GM12878 (cell line): ENCODE data around the gene CHD9. TPM values are rescaled to one million over a fixed set of nuclear protein-coding genes. Genes with fewer than 3 reads are reported as not detected.

Experiments
- ATAC-seq: fragments of 200-7000 bp; cut with Tn5 transposase; 3 replicates; pipeline ENCODE4 v1.9.1; 2020; ENCODE audit warnings: mild to moderate bottlenecking, moderate library complexity
- BruUV-seq: library from RNA; stranded (reverse); fragments of 400-500 nt; replicated peaks from 2 replicates; lab custom pipeline; 2021; lab: Mats Ljungman, UMichigan
- CTCF ChIA-PET: fragments of 300-600 bp; sonication (Branson Sonifier 250); formaldehyde crosslinking; extraction: SDS; loops from one replicate; lab custom pipeline; 2021; ENCODE audit warnings: inconsistent platforms; lab: Yijun Ruan, JAX
- POLR2A ChIA-PET: fragments of 350-600 bp; formaldehyde crosslinking; extraction: SDS; loops from one replicate; lab custom pipeline; 2021; ENCODE audit warnings: inconsistent platforms; lab: Charles Lee
- RAD21 ChIA-PET: fragments of 300-600 bp; sonication (Branson Sonifier 250); formaldehyde crosslinking; loops from one replicate; lab custom pipeline; 2023; ENCODE audit warnings: antibody characterized with exemption; ENCODE audit not compliant: unreplicated experiment; lab: Charles Lee
- SMC1A ChIA-PET: fragments of 300-600 bp; sonication (Branson Sonifier 250); formaldehyde crosslinking; loops from one replicate; lab custom pipeline; 2023; ENCODE audit not compliant: unreplicated experiment, uncharacterized antibody; lab: Charles Lee
- DNase-seq: peaks from one replicate; pipeline ENCODE4 v3.0.0-alpha.2; 2011; ENCODE audit warnings: low read depth, low spot score
- FAIRE-seq: peaks from 3 replicates; lab custom pipeline; 2011; peaks lifted over from hg19 to GRCh38; lab: Jason Lieb, UNC
- H2AFZ ChIP-seq: 2 replicates; pipeline ENCODE4 v1.6.0; 2011; ENCODE audit warnings: low read depth, low read length, control low read depth; ENCODE audit not compliant: control insufficient read depth
- H3K27ac ChIP-seq: 2 replicates; pipeline ENCODE4 v1.5.1; 2011; ENCODE audit warnings: control low read depth; ENCODE audit not compliant: control insufficient read depth, insufficient read depth
- H3K27me3 ChIP-seq, 2 experiments: replicated peaks in 1 of 2; 2 replicates each; pipeline versions ENCODE4 v1.6.0 to v1.6.1; 2011; ENCODE audit warnings: low read length in 1 of 2; ENCODE audit not compliant: control insufficient read depth in 2 of 2, insufficient read depth in 2 of 2
- H3K36me3 ChIP-seq, 2 experiments: 2 replicates each; pipeline ENCODE4 v1.5.1; 2011; ENCODE audit warnings: low read length in 1 of 2; ENCODE audit not compliant: control insufficient read depth in 2 of 2, insufficient read depth in 2 of 2
- H3K4me1 ChIP-seq: 2 replicates; pipeline ENCODE4 v1.6.1; 2011; ENCODE audit warnings: mild to moderate bottlenecking, low read length, moderate library complexity, mixed read lengths; ENCODE audit not compliant: control insufficient read depth, insufficient read depth
- H3K4me2 ChIP-seq: 2 replicates; pipeline ENCODE4 v1.6.0; 2011; ENCODE audit warnings: control low read depth; ENCODE audit not compliant: control insufficient read depth, insufficient read depth
- H3K4me3 ChIP-seq: fragments of 200-600 bp; sonication (generic); 2 replicates; pipeline ENCODE4 v1.5.1; 2016
- H3K79me2 ChIP-seq: 2 replicates; pipeline ENCODE4 v1.6.0; 2011; ENCODE audit warnings: low read length; ENCODE audit not compliant: control insufficient read depth, insufficient read depth
- H3K9ac ChIP-seq: 2 replicates; pipeline ENCODE4 v1.8.0; 2011; ENCODE audit warnings: low read length, control low read depth, mixed read lengths; ENCODE audit not compliant: control insufficient read depth, insufficient read depth
- H3K9me3 ChIP-seq: replicated peaks from 3 replicates; pipeline ENCODE4 v1.5.1; 2011; ENCODE audit warnings: mild to moderate bottlenecking, low read length; ENCODE audit not compliant: control insufficient read depth, insufficient read depth
- H4K20me1 ChIP-seq: 2 replicates; pipeline ENCODE4 v1.6.0; 2011; ENCODE audit not compliant: control insufficient read depth, insufficient read depth
- DPF2 ChIP-seq: fragments of 450-650 bp; IDR thresholded peaks from 2 replicates; pipeline ENCODE4 v1.6.1; 2017; ENCODE audit warnings: mild to moderate bottlenecking
- ESRRA ChIP-seq: IDR thresholded peaks from 2 replicates; pipeline ENCODE4 v1.6.1; 2012; ENCODE audit warnings: mild to moderate bottlenecking, low read length, improper control_type of control experiment
- EZH2 ChIP-seq: IDR thresholded peaks from 2 replicates; pipeline ENCODE4 v1.6.1; 2012; ENCODE audit warnings: low read depth, mild to moderate bottlenecking, control low read depth, inconsistent platforms, low read length, borderline replicate concordance; ENCODE audit not compliant: control insufficient read depth
- WGBS: methylation state at CpG from one replicate; pipeline ENCODE4 v1.1.6; 2016; ENCODE audit warnings: low lambda C conversion rate; ENCODE audit not compliant: insufficient replicate concordance, insufficient coverage; ENCODE audit errors: missing lambda C conversion rate; 5-methylcytosine and 5-hydroxymethylcytosine counted together
- in situ Hi-C: fragments of 300-500 bp; cut with MboI; formaldehyde crosslinking; loops from 9 replicates; pipeline ENCODE4 v1.14.3; 2018; ENCODE audit warnings: mixed read lengths
- intact Hi-C: fragments of 100-400 bp; cut with micrococcal nuclease; formaldehyde crosslinking; loops from one replicate; pipeline ENCODE4 v1.14.2; 2022; ENCODE audit not compliant: unreplicated experiment
- polyA plus RNA-seq, 11 experiments: library from polyadenylated mRNA; depleted of rRNA in 4 of 11; unstranded in 6 of 11; stranded (reverse) in 5 of 11; fragments of >200 nt; fragmentation: Nextera tagmentation in 4 of 11; fragmentation: Illumina TruSeq in 1 of 11; extraction: Ambion mirVana in 4 of 11; extraction: Trizol in 1 of 11; gene quantifications; 1 replicate in 1 of 11; 2 replicates in 10 of 11; pipeline versions ENCODE4 v1.2.1 to v1.2.3, GENCODE V29; 2011 to 2016; ENCODE audit warnings: inconsistent platforms in 2 of 11, missing spikeins in 2 of 11, low read depth in 1 of 11
- total RNA-seq, 4 experiments: library from RNA; depleted of rRNA in 3 of 4; stranded (reverse); fragments of >200 nt in 3 of 4; fragmentation: Illumina TruSeq in 1 of 4; extraction: Trizol in 1 of 4; gene quantifications; 2 replicates each; pipeline versions ENCODE4 v1.2.1 to v1.2.3, GENCODE V29; 2013 to 2021
- TF ChIP-seq, protein P1 (sequence below): fragments of 150-350 bp; IDR thresholded peaks from 2 replicates; pipeline ENCODE4 v1.6.1; 2014; ENCODE audit warnings: mild to moderate bottlenecking, low read depth, low read length
- TF ChIP-seq, protein P2 (sequence below): fragments of 450-650 bp; IDR thresholded peaks from 2 replicates; pipeline ENCODE4 v1.6.1; 2017; ENCODE audit warnings: low read depth, mild to moderate bottlenecking, moderate library complexity

Gene CHD9
- total and polyA plus RNA-seq, 10 of the 15 experiments (the other 5 are each of a cell fraction or from before 2014, with no cell fraction given): 29.2 to 95.7 (median 54.3) TPM

DNA sequence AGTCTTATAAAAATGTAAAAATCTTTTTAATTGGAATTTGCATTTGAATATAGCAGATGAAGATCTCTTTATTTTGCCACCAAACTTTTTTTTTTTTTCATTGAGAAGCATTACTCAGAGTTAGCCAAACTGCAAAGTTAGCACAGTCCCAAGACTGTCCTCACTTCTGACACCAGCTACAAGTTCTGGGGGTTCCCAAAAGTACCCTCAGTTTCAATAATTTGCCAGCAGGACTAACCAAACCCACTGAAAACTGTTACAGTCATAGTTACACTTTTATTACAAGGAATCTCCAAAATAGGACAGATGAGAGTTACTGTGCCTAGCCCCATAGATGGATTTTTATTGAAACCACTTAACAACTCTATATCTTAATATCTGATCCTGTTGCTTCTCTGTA, 144.1 kb downstream of the CHD9 start (continued):
- TF ChIP-seq, protein P1, sequence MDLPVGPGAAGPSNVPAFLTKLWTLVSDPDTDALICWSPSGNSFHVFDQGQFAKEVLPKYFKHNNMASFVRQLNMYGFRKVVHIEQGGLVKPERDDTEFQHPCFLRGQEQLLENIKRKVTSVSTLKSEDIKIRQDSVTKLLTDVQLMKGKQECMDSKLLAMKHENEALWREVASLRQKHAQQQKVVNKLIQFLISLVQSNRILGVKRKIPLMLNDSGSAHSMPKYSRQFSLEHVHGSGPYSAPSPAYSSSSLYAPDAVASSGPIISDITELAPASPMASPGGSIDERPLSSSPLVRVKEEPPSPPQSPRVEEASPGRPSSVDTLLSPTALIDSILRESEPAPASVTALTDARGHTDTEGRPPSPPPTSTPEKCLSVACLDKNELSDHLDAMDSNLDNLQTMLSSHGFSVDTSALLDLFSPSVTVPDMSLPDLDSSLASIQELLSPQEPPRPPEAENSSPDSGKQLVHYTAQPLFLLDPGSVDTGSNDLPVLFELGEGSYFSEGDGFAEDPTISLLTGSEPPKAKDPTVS: no peak
- no peak for TF ChIP-seq DPF2
- TF ChIP-seq, protein P2, sequence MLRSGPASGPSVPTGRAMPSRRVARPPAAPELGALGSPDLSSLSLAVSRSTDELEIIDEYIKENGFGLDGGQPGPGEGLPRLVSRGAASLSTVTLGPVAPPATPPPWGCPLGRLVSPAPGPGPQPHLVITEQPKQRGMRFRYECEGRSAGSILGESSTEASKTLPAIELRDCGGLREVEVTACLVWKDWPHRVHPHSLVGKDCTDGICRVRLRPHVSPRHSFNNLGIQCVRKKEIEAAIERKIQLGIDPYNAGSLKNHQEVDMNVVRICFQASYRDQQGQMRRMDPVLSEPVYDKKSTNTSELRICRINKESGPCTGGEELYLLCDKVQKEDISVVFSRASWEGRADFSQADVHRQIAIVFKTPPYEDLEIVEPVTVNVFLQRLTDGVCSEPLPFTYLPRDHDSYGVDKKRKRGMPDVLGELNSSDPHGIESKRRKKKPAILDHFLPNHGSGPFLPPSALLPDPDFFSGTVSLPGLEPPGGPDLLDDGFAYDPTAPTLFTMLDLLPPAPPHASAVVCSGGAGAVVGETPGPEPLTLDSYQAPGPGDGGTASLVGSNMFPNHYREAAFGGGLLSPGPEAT: no peak

DNA sequence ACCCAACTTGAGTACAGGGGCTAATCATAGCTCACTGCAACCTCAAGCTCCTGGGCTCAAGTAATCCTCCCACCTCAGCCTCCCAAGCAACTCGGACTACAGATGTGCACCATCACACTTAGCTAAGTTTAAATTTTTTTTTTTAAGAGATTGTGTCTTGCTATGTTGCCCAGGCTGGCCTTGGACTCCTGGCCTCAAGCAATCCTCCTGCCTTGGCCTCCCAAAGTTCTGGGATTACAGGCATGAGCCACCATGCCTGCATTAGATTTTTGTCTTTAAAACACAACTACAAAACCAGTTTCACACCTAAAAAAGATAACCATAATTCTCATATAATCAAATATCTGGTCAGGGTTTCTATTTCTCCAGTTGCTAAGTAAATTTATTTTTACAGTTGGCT, 147.1 kb downstream of the CHD9 start:
- peaks cover 9% of the 10 kb centered on the region for H3K79me2 ChIP-seq
- no peaks in the 10 kb centered on the region; the same call in 2 of the 3 replicates for H3K9me3 ChIP-seq
- no peak overlapping the region for H3K27ac ChIP-seq
- intact Hi-C loops (no loop called here), in situ Hi-C loops (no loop called here)
- WGBS: 69% methylated on average over 1 of the region's 1 CpG
- RAD21 ChIA-PET: no interaction called here
- H3K36me3 ChIP-seq: peaks cover 0 to 3% of the 10 kb centered on the region in 2 experiments; a peak in 1 of 4 replicates
- ATAC-seq (no peak), FAIRE-seq (no peak), DNase-seq (no peak)
- SMC1A ChIA-PET: interaction anchor here (0.7 kb wide), 1 partner anchor 15 kb away, joined by 3 read pairs; no protein-coding TSS in a partner anchor
- BruUV-seq: no TSS peak
- H3K4me2 ChIP-seq: no peak overlapping the region
- H3K4me3 ChIP-seq: no peak overlapping the region
- no peak overlapping the region for H3K9ac ChIP-seq
- H3K4me1 ChIP-seq: no peaks in the 10 kb centered on the region
- no peaks in the 10 kb centered on the region for H3K27me3 ChIP-seq
- no peaks in the 10 kb centered on the region for H4K20me1 ChIP-seq
- CTCF ChIA-PET: interaction anchor here (1.2 to 1.4 kb wide), 3 partner anchors 68 to 147 kb away, joined by 3 to 5 read pairs (median 3); partner anchors contain the start of gene CHD9
- TF ChIP-seq ESRRA: no peak
- no peak for TF ChIP-seq EZH2
- POLR2A ChIA-PET: interaction anchor here (0.6 to 0.9 kb wide), 3 partner anchors 15 to 305 kb away, joined by 3 read pairs; no protein-coding TSS in a partner anchor
- no peak overlapping the region for H2AFZ ChIP-seq
